ENCODE results near the gene SRMS.
"Not testable (repeated sequence)": the region's sequence is repeated elsewhere in the genome, so short reads cannot be mapped to it uniquely, and the experiment has no call there.

SRMS gene

GRCh38 chr20:63522091-63522868 is 25.3 kb downstream of the SRMS start:
- DNase-seq (ENCODE audit: low spot score), result no peak

- no peak for DNase-seq (ENCODE audit: low spot score)
Observed at GRCh38 chr20:63521602-63522001, 25.9 kb downstream of the SRMS start.

GRCh38 chr20:63520934-63521601 is 26.5 kb downstream of the SRMS start:
- peak; percentile 81 for DNase-seq (ENCODE audit: low spot score)

- DNase-seq (ENCODE audit: low spot score), result peak; percentile 99
Observed at GRCh38 chr20:63520504-63520933, 27.0 kb downstream of the SRMS start, which contains the start of gene PPDPF. Gene PPDPF, plus strand, starts transcription at chr20:63520765. Its CDS starts 544 bp downstream, at chr20:63521309.

GRCh38 chr20:63519668-63520503 is 27.7 kb downstream of the SRMS start:
- peak; percentile 62 for DNase-seq (ENCODE audit: low spot score)

- DNase-seq (ENCODE audit: low spot score), result no peak
Observed at GRCh38 chr20:63518946-63519667, 28.4 kb downstream of the SRMS start.

GRCh38 chr20:63518351-63518861 is 29.1 kb downstream of the SRMS start:
- no peak for DNase-seq (ENCODE audit: low spot score)

- no peak for DNase-seq (ENCODE audit: low spot score)
Observed at GRCh38 chr20:63517376-63518309, 29.9 kb downstream of the SRMS start.

- not testable (repeated sequence) for DNase-seq (ENCODE audit: low spot score)
Observed at GRCh38 chr20:63514520-63514919, 33.0 kb downstream of the SRMS start.

- no peak for DNase-seq (ENCODE audit: low spot score)
Observed at GRCh38 chr20:63513207-63513606, 34.3 kb downstream of the SRMS start.

- no peak for DNase-seq (ENCODE audit: low spot score)
Observed at GRCh38 chr20:63509088-63509564, 38.4 kb downstream of the SRMS start.

- no peak for DNase-seq (ENCODE audit: low spot score)
Observed at GRCh38 chr20:63508072-63508768, 39.3 kb downstream of the SRMS start.

GRCh38 chr20:63507083-63507743 is 40.3 kb downstream of the SRMS start:
- no peak for DNase-seq (ENCODE audit: low spot score)

- no peak for DNase-seq (ENCODE audit: low spot score)
Observed at GRCh38 chr20:63505723-63506122, 41.8 kb downstream of the SRMS start.

- no peak for DNase-seq (ENCODE audit: low spot score)
Observed at GRCh38 chr20:63505281-63505680, 42.3 kb downstream of the SRMS start.

GRCh38 chr20:63504642-63505041 is 42.9 kb downstream of the SRMS start:
- no peak for DNase-seq (ENCODE audit: low spot score)

- no peak for DNase-seq (ENCODE audit: low spot score)
Observed at GRCh38 chr20:63503524-63503923, 44.0 kb downstream of the SRMS start.

- DNase-seq (ENCODE audit: low spot score), result no peak
Observed at GRCh38 chr20:63502671-63503172, 44.8 kb downstream of the SRMS start.

Measured in AG08395 (cell line).